Measurements from ENCODE around the gene GADD45A.
"Not testable (repeated sequence)": the region's sequence is repeated elsewhere in the genome, so short reads cannot be mapped to it uniquely, and the experiment has no call there.

GADD45A gene

DNA sequence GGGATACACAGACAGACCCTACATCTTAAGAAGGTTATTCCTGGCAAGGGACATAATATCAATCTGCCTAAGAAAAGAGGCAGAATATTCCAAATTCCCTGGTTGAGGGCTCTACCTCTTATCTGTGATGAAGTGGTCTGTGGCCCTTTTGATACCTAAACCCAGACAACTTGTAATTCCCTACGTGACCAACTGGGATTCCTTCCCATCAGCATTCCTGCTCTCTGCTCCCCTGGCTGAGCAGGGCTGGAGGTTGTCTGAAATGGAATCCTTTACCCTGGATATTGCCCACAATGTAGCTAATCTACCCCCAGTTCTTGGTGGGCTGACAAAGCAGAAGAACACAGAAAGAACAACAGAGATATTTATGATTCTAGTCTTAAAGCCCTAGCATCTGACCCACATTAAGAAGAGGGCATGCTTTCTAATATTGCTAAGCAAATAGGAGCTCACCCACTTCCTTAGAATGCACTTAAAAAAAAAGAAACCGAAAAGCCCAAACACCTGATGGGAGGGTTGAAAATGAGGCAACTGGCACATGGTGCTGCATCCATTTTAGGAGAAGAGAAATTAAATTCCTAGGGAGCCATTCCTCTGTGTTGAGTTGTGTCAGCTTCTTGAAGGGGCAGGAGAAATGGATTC, 36.8 kb downstream of the GADD45A start:
- DNase-seq (ENCODE audit: low read depth), result no peak

GRCh38 chr1:67722292-67722944, 37.4 kb downstream of the GADD45A start:
- no peak for DNase-seq (ENCODE audit: low read depth)

GRCh38 chr1:67723126-67723525, 38.1 kb downstream of the GADD45A start:
- no peak for DNase-seq (ENCODE audit: low read depth)

- no peak for DNase-seq (ENCODE audit: low read depth)
These were observed 38.6 kb downstream of the GADD45A start for GRCh38 chr1:67723620-67724019.

GRCh38 chr1:67724928-67725560, 40.0 kb downstream of the GADD45A start:
- DNase-seq (ENCODE audit: low read depth), result peak; percentile 74

- DNase-seq (ENCODE audit: low read depth), result no peak
These were observed 41.2 kb downstream of the GADD45A start for GRCh38 chr1:67726224-67726623.

GRCh38 chr1:67729872-67730271, 44.9 kb downstream of the GADD45A start:
- no peak for DNase-seq (ENCODE audit: low read depth)

DNA sequence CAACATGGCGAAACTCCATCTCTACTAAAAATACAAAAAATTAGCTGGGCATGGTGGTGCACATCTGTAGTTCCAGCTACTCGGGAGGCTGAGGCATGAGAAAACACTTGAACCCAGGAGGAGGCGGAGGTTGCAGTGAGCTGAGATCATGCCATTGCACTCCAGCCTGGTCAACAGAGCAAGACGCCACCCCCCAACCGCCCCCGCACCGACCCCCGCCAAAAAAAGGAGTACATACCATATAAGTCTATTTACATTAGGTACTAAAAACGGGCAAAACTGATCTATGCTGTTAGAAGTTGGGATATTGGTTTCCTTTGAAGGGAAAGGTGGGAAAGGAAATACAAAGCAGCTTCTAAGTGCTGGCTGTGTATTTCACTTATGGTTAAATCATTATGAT, 45.3 kb downstream of the GADD45A start:
- not testable (repeated sequence) for DNase-seq (ENCODE audit: low read depth)

DNA sequence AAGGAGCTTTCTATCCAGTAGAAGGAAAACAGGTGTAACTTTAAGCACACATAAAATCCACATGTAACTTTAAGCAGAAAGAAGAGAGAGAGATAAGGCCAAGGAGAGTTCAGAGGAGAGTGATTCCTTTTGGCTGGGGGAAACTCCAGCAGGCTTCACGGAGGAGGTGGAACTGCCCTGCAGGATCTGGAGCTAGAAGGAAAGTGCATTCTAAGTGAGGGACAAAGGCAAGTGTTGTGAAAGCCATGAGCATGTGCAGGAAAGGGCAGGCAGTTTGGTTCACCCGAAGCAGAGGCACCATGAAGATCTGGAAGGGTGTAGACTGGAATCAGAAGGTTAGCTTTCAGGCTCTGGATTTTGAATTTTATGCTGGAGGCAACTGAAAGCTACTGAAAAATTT, 46.3 kb downstream of the GADD45A start:
- no peak for DNase-seq (ENCODE audit: low read depth)

DNA sequence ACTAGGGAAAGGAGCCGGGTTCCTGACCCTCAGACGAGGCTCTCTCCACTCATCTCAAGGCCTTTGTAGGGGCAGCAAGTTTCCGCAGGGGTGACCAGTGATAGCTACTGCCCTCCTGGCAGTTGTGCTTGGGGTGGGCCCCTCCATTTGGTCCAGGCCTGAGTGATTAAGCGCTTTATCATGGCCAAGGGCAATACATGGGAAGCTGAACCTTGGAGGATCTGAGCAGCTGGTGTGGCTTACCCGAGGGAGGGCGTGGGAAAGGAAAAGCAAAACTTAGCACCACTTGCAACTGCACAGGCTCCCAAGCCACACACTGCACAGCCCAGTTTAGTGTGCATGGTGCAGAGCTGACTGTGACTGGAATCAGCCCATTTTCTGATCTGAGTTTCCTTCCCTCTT, 47.8 kb downstream of the GADD45A start:
- no peak for DNase-seq (ENCODE audit: low read depth)

GRCh38 chr1:67733681-67734322, 48.8 kb downstream of the GADD45A start:
- no peak for DNase-seq (ENCODE audit: low read depth)

GRCh38 chr1:67734323-67734690, 49.3 kb downstream of the GADD45A start:
- no peak for DNase-seq (ENCODE audit: low read depth)

DNA sequence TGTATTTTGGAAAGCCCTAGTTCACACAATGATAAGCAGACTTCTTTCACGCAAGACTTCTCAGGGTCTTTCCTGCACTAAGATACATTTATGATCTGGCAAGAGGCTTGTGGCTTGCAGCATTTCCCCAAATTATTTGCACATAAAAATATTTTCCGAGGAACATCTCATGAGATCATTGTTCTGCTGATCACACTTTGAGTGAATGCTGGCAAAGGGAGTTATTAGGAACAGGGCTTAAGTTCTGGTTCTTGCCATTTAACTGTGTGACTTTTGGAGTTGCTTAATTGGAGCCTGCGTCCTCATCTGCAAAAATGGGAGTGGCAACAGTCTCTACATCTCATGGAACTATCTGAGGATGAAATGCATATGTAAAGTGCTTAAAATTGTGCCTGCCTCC, 50.2 kb downstream of the GADD45A start:
- no peak for DNase-seq (ENCODE audit: low read depth)

DNA sequence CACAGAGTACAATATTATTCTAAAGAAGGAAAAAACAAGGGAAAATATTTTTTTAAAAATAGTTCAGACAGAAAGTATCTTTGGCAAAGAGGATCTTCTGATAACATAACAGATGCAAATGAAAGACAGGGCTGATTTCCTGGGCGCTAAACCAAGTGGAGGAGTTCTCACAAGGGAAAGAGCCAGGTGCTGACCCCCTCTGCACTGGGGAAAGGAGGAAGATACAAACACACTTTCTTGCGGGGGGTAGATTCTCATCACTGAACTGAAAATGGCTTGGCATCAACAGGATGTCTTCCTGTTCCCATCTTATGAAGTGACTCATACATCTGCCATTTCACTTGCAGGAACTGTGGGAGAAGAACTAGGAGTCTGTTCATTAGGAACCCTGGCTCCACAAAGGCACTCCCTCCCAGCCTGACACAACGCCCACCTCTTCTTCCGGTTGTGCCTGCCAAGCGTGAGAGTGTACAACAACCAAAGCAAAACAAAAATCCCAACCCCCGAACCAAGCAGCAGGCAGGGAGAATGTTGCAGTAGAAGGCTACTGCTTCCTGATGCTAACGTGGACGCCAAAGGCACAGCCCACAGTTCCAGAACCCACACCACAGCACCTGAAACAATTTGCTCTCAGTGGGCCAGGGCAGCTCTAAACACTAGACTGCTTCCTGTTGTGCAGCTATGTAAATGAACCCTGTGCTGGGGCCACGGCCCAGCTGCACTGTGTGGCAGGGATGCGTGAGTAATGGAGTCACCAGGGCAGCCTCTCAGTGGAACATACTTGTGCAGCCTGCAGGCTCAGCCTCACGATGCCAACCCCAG, 51.0 kb downstream of the GADD45A start:
- peak; percentile 80 for DNase-seq (ENCODE audit: low read depth)

DNA sequence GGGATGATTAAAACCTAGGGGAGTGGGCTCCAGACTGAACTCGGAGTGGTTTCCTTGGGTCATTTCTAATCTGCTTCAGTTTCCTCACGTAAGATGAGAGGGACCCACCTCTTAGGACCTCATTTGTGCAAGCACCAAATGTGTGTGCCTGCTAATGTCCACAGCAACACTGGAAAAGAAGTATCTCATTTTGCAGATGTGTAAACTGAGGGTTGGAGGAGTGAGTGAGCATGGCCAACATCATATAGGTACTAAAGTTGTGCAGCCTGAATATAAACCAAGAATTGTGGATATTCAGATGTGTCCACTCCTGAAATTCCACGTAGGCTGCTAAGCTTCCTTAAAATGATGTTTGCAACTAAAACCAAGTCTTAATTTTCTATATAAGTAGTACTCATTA, 51.7 kb downstream of the GADD45A start:
- DNase-seq (ENCODE audit: low read depth), result no peak

DNA sequence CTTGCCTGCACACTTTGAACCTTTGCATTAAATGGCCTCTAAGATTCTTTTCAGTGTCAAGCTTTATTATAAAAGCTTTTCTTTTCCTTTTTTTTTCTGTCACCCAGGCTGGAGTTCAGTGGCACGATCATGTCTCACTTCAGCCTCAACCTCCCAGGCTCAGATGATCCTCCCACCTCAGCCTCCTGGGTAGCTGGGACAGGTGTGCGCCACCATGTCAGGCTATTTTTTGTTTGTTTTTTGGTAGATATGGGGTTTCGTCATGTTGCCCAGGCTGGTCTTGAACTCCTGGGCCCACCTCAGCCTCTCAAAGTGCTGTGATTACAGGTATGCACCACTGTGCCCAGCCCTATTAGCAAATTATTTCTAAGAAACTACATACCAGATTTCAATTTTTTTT, 52.9 kb downstream of the GADD45A start:
- DNase-seq (ENCODE audit: low read depth), result no peak

All from HS-27A (cell line).